Gastrocnemius medialis (tissue), 4 donors: Measurements from ENCODE around the gene DAB2IP. TPM values are rescaled to one million over a fixed set of nuclear protein-coding genes. Genes with fewer than 3 reads are reported as not detected.
A peak's percentile ranks its signal among the peaks of the same experiment; 100 is the strongest.

Experiments
- ATAC-seq, 2 donors: fragments of 150-250 bp; one replicate each; pipeline ENCODE4 v1.9.1; 2016
- DNase-seq, 2 donors: peaks; one replicate each; pipeline ENCODE4 v3.0.0-alpha.2; 2019
- H3K27ac ChIP-seq, 4 donors: fragments of 200-600 bp; sonication (generic); 1 replicate in 1 of 4; 2 replicates in 3 of 4; pipeline ENCODE4 v1.5.1; 2016 to 2018; ENCODE audit warnings: mild to moderate bottlenecking in 2 of 4, moderate library complexity in 1 of 4
- H3K27me3 ChIP-seq, 3 donors: fragments of 200-600 bp; sonication (generic) in 2 of 3; 1 replicate in 1 of 3; 2 replicates in 2 of 3; pipeline versions ENCODE4 v1.5.1 to v1.6.0; 2016 to 2019; ENCODE audit warnings: mild to moderate bottlenecking in 1 of 3, moderate library complexity in 1 of 3
- H3K36me3 ChIP-seq, 2 donors: fragments of 200-600 bp; sonication (generic) in 1 of 2; one replicate each; pipeline ENCODE4 v1.5.1; 2017 to 2018
- H3K4me1 ChIP-seq, 2 donors: fragments of 200-600 bp; sonication (generic) in 1 of 2; one replicate each; pipeline ENCODE4 v1.5.1; 2016 to 2017; ENCODE audit warnings: mild to moderate bottlenecking in 2 of 2
- H3K4me3 ChIP-seq, 4 donors: fragments of 200-600 bp; sonication (generic) in 3 of 4; 1 replicate in 1 of 4; 2 replicates in 3 of 4; pipeline ENCODE4 v1.5.1; 2016 to 2019; ENCODE audit warnings: mild to moderate bottlenecking in 2 of 4
- H3K9me3 ChIP-seq, 3 donors: fragments of 200-600 bp; sonication (generic) in 2 of 3; 1 replicate in 1 of 3; 2 replicates in 2 of 3; pipeline ENCODE4 v1.5.1; 2016 to 2019
- CTCF ChIP-seq, 5 experiments: fragments of 450-650 bp in 3 of 5; fragments of 200-600 bp in 2 of 5; sonication (generic) in 2 of 5; IDR thresholded peaks in 4 of 5; conservative IDR thresholded peaks in 1 of 5; 1 replicate in 4 of 5; 2 replicates in 1 of 5; pipeline ENCODE4 v1.5.1; 2016 to 2019; ENCODE audit warnings: antibody characterized with exemption in 5 of 5, mild to moderate bottlenecking in 3 of 5, moderate library complexity in 3 of 5
- POLR2A ChIP-seq, 2 donors: fragments of 450-650 bp; IDR thresholded peaks; one replicate each; pipeline ENCODE4 v1.6.1; 2017; ENCODE audit warnings: antibody characterized with exemption in 2 of 2, mild to moderate bottlenecking in 2 of 2, moderate library complexity in 2 of 2
- in situ Hi-C, 4 donors: fragments of 200-750 bp; cut with MboI; loops; one replicate each; pipeline versions ENCODE4 v1.15.0 to v1.8.0; 2017; ENCODE audit warnings: low sequenced_read_pairs in 4 of 4
- intact Hi-C: fragments of 100-400 bp; cut with DNase I; formaldehyde crosslinking; loops from one replicate; pipeline ENCODE4 v1.15.1; 2023; ENCODE audit warnings: low total_unique reads
- total RNA-seq, 4 donors: library from RNA; depleted of rRNA; stranded (reverse); fragments of >200 nt; gene quantifications; one replicate each; pipeline versions ENCODE4 v1.1.0 to v1.2.3, GENCODE V29; 2016

Gene DAB2IP
- total RNA-seq, 4 donors from 2014 or later = 22.7 to 68.2 (median 37.4) TPM

DNA sequence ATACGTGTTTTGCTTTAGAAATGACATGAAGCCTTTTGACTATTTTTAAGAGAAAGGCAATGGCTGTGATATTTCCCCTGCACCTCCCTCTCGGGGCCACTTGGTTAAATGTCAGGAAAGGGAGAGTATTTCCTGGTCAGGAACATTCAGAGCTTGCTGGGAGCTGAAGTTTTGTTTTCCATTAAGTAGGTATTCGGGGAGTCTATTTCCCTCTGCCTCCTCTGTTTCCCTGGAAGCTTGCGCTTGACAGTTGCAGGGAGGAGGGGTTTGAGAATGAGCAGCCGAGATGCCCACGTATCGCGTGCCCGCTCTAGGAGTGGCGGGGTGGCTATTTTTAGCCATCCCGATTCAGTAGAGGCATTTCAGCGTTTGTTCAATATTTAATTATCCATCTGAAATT is 6.7 kb downstream of the DAB2IP start:
- Histone ChIP-seq H3K4me3 (peak overlapping the region in 3 of 4 donors; percentile 7 to 24 (median 17)), H3K36me3 (no peaks in the 10 kb centered on the region), H3K27me3 (no peaks in the 10 kb centered on the region), H3K27ac (peak overlapping the region; percentile 51 to 78 (median 78)), H3K9me3 (no peaks in the 10 kb centered on the region), H3K4me1 (peaks cover 67 to 76% of the 10 kb centered on the region in 2 donors)
- DNase-seq (peak in 1 of 2 donors; percentile 36), ATAC-seq (peak; percentile 59 to 65)
- in situ Hi-C loops (no loop called here), intact Hi-C loops (no loop called here)
- TF ChIP-seq CTCF (IDR thresholded peaks at IDR 0.05 in 4 of 5, conservative IDR thresholded peaks at IDR 0.05 in 1 of 5) (peak in 2 of 5 experiments; percentile 8 to 21), POLR2A (IDR thresholded peaks at IDR 0.05) (peak in 1 of 2 donors; percentile 37)

- peaks cover 71 to 74% of the 10 kb centered on the region in 2 donors for H3K4me1 ChIP-seq
- intact Hi-C loops = no loop called here
These were observed 7.2 kb downstream of the DAB2IP start for GRCh38 chr9:121658591-121658990.

DNA sequence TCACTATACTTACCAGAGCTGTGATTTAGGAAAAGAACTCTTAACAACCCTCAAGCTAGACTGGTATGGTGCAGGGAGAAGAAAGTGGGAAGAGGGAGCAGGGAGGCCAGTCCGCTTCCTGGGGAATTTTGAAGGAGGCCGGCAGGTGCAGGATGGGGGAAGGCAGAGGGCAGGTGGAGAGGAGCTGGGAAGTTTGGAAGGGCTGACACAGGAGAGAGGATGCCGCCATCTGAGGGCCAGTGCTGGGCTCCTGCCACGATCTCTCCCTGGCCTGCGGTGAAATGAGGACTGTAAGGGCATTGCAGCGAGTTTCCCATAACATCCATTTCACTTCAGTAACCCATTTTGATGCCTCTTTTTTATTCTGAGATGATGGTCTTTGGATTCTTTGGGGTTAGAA is 8.9 kb downstream of the DAB2IP start:
- peaks cover 63 to 64% of the 10 kb centered on the region in 2 donors for H3K4me1 ChIP-seq
- in situ Hi-C loops (no loop called here), intact Hi-C loops (no loop called here)

More at GRCh38 chr9:121658591-121658990, 7.2 kb downstream of the DAB2IP start:
- peak overlapping the region; percentile 51 to 78 (median 78) for H3K27ac ChIP-seq
- DNase-seq (no peak), ATAC-seq (no peak)
- H3K36me3 ChIP-seq = no peaks in the 10 kb centered on the region
- H3K27me3 ChIP-seq = no peaks in the 10 kb centered on the region
- no peaks in the 10 kb centered on the region for H3K9me3 ChIP-seq
- peak overlapping the region in 3 of 4 donors; percentile 7 to 17 (median 11) for H3K4me3 ChIP-seq
- TF ChIP-seq CTCF (IDR thresholded peaks at IDR 0.05 in 4 of 5, conservative IDR thresholded peaks at IDR 0.05 in 1 of 5) (no peak), POLR2A (IDR thresholded peaks at IDR 0.05) (no peak)
- in situ Hi-C loops = no loop called here

GRCh38 chr9:121660876-121661275 is 9.4 kb downstream of the DAB2IP start:
- H3K36me3 ChIP-seq = no peaks in the 10 kb centered on the region
- no peaks in the 10 kb centered on the region for H3K9me3 ChIP-seq
- TF ChIP-seq POLR2A (IDR thresholded peaks at IDR 0.05) = no peak
- TF ChIP-seq CTCF (IDR thresholded peaks at IDR 0.05 in 4 of 5, conservative IDR thresholded peaks at IDR 0.05 in 1 of 5) = no peak
- H3K4me3 ChIP-seq = no peak overlapping the region
- peaks cover 62 to 63% of the 10 kb centered on the region in 2 donors for H3K4me1 ChIP-seq
- no peaks in the 10 kb centered on the region for H3K27me3 ChIP-seq
- intact Hi-C loops (no loop called here), in situ Hi-C loops (no loop called here)
- no peak for DNase-seq
- H3K27ac ChIP-seq = peak overlapping the region in 1 of 4 donors; percentile 6
- no peak for ATAC-seq

More for the DNA sequence above, 8.9 kb downstream of the DAB2IP start:
- Histone ChIP-seq H3K9me3 (no peaks in the 10 kb centered on the region), H3K36me3 (no peaks in the 10 kb centered on the region), H3K27me3 (no peaks in the 10 kb centered on the region), H3K4me3 (no peak overlapping the region), H3K27ac (peak overlapping the region in 2 of 4 donors; percentile 77 to 78)
- no peak for ATAC-seq
- TF ChIP-seq CTCF (IDR thresholded peaks at IDR 0.05 in 4 of 5, conservative IDR thresholded peaks at IDR 0.05 in 1 of 5) (no peak), POLR2A (IDR thresholded peaks at IDR 0.05) (no peak)
- no peak for DNase-seq

GRCh38 chr9:121661328-121661727 is 9.9 kb downstream of the DAB2IP start:
- Histone ChIP-seq H3K9me3 (no peaks in the 10 kb centered on the region), H3K4me1 (peaks cover 57 to 60% of the 10 kb centered on the region in 2 donors), H3K27ac (peak overlapping the region in 2 of 4 donors; percentile 6 to 51), H3K4me3 (no peak overlapping the region), H3K36me3 (no peaks in the 10 kb centered on the region), H3K27me3 (no peaks in the 10 kb centered on the region)
- ATAC-seq = no peak
- in situ Hi-C loops = no loop called here
- no peak for DNase-seq
- intact Hi-C loops = no loop called here
- no peak for TF ChIP-seq POLR2A (IDR thresholded peaks at IDR 0.05)
- no peak for TF ChIP-seq CTCF (IDR thresholded peaks at IDR 0.05 in 4 of 5, conservative IDR thresholded peaks at IDR 0.05 in 1 of 5)
